ENCODE results near the gene KRTAP22-2.

- TF ChIP-seq POLR2A (IDR thresholded peaks at IDR 0.05; ENCODE audit: low read depth, low read length) (no peak), POLR2AphosphoS5 (IDR thresholded peaks at IDR 0.05; ENCODE audit: low read depth, low read length) (no peak), SPI1 (IDR thresholded peaks at IDR 0.05; ENCODE audit: low read depth, low read length) (no peak), TAF1 (IDR thresholded peaks at IDR 0.05; ENCODE audit: low read depth, low read length) (no peak), POU2F2 (IDR thresholded peaks at IDR 0.05; ENCODE audit: low read depth, low read length) (no peak)
Observed at GRCh38 chr21:30620080-30620479, 29.9 kb upstream of the KRTAP22-2 start.
